EL (cell line): ENCODE measurements around the gene CDC42BPA.
A peak's percentile ranks its signal among the peaks of the same experiment; 100 is the strongest.
"Not testable (repeated sequence)": the region's sequence is repeated elsewhere in the genome, so short reads cannot be mapped to it uniquely, and the experiment has no call there.

Experiments
- DNase-seq: peaks from one replicate; pipeline ENCODE4 v3.0.0-alpha.2; 2016

The CDC42BPA gene

DNA sequence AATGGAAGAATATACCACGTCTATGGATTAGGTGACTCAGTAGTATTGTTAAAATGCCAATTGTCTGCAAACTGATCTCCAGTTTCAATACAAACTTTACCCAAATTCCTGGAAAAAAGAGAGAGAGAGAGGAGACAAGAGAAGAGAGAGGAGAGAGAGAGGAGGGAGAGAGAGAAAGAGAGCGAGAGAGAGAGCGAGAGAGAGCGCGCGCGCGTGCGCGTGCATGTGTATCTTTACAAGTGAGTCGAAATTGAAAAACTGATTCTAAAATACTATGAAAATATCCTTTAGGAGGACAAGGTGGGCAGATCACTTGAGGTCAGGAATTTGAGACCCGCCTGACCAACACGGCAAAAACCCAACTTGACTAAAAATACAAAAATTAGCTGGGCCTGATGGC, 65.2 kb downstream of the CDC42BPA start:
- no peak for DNase-seq

DNA sequence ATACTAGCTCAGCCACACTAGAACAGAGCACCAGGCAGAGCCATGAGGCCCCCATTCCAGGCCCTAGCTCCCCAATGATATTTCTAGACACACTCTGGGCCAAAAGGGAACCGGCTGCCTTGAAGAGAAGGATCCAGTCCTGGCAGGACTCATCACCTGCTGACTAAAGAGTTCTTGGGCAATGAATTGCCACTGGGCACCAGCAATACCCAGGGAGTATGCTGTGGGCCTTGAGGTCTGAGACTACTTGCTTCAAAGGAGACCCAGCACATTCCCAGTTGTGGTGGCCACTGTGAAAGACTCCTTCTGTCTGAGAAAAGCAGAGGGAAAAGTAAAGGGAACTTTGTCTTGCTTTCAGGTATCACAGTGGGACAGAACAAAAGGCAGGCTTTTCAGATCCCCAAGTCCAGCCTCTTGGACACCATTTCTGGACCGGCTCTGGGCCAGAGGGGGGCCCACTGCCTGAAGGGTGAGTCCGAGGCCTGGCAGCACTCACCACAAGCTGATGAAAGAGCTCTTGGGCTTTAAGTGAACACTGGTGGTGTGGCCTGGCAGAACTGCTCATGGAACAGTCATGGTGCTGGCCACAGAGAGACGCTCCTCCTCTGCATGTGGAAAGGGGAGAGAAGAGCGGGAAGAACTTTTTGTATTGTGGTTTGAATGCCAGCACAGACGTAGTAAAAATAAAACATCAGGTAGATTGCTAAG, 72.5 kb downstream of the CDC42BPA start:
- no peak for DNase-seq

DNA sequence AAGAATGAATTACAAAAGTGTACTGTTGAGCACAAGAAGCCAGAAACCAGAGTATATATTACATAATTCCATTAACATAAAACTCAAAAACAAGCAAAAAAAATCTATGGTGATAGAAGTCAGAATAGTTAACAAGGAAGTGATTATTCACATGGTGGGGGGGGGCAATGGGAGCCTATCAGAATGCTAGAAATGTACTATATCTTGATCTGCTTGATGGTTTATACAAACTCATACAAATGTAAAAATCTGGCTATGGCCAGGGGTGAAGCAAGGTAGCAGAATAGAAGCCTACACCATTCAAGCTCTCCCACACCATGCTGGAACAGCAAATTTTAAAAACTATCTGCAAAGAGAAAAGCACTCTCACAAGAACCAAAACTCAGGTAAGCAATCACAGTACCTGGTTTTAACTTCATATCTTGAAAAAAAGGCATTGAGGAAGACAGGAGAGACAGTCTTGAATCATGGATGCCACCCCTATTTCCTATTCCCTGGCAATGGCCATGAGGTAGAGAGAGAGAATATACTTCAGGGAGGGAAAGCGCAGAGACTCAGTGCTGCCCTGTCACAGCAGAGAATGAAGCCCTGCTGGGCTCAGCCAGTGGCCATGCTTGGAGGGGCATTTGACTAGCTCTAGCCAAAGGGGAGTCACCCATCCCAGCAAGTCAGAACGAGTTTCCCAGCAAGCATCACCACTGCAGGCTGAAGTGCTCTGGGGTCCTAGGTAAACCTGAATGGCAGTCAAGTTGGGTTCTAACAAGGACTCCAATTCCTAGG, 73.8 kb downstream of the CDC42BPA start:
- no peak for DNase-seq

DNA sequence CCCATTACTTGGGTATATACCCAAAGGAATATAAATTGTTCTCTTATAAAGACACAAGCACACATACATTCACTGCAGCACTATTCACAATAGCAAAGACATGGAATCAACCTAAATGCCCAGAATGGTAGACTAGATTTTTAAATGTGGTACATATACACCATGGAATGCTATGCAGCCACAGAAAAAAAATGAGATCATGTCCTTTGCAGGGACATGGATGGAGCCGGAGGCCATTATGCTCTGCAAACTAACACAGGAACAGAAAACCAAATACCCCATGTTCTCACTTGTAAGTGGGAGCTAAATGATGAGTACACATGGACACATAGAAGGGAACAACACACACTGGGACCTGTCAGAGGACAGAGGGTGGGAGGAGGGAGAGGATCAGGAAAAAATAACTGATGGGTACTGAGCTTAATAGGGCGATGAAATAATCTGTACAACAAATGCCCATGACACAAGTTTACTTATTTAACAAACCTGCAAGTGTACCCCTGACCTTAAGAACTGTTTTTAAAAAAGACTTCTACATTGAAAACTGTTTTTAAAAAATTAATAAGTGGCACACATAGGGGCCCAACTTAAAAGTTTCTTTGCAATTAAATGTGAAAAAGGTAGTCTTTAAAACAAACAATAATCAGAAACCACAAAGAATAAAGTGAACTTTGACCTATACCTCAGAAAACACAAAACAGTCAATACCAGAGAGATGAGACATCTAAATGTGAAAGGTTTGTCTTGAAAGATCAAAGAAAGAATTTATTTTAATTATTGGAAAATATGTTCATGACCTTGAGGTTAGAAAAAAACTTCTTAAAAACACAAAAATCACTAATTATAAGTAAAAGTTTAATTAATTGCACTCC, 75.2 kb downstream of the CDC42BPA start:
- peak; percentile 20 for DNase-seq

DNA sequence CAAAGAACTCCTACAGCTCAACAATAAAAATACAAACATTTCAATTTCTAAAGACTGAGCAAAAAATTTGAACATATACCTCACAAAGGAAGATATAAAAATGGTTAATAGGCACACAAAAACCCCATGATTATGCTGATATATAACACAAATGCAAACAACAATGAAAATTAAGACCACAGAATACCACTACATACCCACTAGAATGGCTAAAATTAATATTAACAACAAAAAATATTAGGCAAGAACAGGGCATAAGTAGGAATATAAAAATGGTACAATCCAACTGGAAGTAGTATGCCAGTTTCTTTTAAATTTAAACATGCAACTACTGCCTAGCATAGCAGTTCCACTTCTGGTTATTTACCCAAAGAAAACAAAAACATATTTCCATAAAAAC, 77.3 kb downstream of the CDC42BPA start:
- no peak for DNase-seq

DNA sequence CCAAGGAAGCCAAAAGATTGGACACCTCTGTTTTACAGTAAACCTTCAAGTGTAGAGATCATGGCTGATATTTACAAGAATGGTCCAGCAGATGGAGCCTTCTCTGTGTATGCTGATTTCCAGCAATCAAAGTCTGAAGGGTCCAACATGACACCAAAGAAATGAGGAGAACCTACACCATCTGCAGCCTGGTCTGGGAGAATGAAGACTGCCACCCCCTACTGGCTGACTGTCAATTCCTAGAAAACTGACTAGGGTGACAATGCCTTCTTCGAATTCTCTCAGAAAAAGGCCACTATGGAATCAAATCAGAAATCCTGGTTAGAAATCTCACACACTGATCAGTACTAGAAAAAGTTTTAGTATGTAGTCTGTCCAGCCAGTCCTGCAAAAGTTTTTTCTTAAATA, 83.3 kb downstream of the CDC42BPA start:
- peak; percentile 74 for DNase-seq

DNA sequence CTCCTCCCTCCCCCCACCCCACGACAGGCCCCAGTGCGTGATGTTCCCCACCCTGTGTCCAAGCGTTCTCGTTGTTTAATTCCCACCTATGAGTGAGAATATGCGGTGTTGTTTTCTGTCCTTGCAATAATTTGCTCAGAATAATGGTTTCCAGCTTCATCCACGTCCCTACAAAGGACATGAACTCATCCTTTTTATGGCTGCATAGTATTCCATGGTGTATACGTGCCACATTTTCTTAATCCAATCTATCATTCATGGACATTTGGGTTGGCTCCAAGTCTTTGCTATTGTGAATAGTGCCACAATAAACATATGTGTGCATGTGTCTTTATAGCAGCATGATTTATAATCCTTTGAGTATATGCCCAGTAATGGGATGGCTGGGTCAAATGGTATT, 87.2 kb downstream of the CDC42BPA start:
- DNase-seq, result not testable (repeated sequence)

DNA sequence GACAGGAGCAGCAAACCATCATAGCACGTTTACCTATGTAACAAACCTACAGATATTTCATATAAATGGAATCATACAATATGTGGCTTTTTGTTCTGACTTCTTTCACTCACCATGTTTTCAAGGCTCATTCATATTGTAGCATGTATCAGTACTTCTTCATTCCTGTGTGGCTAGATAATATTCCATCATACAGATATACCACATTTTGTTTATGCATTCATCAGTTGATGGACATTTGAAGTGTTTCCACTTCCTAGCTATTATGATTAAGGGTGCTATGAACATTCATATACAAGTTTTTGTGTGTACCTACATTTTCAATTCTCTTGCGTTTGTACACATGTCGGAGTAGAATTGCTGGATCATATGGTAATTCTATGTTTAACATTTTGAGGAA, 90.1 kb downstream of the CDC42BPA start:
- no peak for DNase-seq

DNA sequence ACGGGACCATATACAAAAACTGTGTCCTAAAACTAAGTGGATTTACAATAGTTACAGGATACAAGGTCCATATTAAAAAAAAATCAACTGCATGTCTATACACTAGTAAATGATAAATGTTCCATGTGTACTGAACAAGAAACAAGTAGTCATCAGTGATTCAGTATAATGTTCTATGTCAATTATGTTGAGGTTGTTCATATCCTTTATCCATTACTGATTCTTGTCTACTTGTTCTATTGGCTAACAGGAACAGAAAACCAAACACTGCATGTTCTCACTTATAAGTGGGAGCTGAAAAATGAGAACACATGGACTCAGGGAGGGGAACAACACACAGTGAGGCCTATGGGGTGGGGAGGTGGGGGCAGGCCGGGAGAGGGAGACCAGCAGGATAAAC, 90.5 kb downstream of the CDC42BPA start:
- no peak for DNase-seq

DNA sequence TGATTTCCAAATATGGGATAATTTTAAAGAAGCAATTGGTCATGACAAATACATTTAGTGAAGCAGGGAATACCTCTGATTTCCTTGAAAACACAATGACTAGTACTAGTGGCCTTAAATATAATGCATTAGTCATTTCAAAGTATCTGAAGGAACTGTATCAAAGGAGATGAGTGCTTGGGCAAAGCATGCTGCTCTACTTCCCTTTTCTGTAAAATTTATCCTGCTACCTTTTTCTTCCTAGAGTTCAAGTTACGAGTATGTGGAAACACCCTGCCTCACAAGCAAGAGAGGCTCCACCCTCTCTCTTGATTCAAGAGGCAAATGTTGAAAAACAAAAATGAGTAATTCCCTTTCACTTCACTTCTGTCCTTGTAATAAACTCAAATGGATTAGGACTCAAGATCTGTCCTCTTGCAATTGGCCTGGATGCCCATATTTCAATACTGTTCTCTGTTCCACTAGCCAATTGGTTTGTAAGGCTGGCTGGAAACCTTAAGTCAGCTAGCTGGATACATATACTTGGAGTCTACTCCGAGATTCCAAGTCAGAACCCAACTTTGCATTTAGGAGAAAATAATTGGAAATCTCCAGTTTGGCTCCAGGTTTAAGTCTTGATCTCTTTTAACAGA, 92.5 kb downstream of the CDC42BPA start:
- peak; percentile 80 for DNase-seq

DNA sequence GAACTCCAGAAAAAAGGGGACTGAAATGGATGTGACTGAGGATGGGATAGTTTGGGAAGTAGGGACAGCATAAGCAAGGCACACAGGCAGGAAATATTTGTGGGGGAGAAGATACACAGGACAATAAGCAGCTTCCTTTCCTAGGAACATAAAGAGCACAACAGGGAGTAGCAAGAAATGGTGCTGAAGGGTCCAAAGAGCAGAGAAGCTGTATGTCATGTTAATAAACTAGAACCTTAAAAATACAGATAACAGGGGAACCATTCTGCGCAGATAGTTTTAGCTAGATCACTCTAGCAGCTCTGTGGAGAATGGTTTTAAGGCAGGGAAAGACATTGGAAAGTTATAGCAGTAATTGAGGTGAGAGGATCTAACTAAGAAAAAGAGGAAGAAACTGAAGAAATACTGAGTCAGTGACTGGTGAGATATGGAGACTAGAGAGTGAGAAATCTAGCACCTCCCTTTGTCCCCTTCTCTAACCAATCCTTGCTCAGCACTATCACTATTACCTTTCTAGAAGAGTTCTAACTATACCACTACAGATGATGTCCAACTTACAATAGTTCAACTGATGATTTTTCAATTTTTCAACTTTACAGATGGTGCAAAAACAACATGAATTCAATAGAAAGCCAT, 95.0 kb downstream of the CDC42BPA start:
- DNase-seq, result no peak

DNA sequence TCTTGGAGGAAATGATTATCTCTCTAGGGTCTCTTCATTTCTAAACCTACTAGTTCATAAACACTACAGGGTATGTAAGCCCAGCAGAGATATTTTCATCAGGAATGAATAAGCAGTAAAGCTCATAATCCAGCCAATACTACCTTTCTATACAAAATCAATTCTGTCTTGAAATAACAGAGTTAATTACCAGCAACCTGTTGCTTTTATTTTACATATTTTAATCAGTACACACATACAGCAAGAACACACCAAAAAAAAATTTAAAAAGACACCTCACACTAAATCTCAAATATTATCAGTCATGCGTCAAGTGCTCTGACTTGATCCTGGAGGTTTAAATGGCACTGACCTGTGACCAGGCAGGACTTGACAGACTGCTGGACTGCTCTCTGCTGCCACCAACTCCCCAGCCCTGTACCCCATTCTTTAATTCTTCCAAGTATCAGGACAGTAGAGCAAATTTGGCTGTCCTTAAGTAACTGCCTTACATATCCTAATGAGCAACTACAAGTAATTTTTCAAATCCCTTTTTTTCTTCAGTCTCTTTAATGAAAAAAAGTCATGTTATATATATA, 98.5 kb downstream of the CDC42BPA start:
- DNase-seq, result no peak

DNA sequence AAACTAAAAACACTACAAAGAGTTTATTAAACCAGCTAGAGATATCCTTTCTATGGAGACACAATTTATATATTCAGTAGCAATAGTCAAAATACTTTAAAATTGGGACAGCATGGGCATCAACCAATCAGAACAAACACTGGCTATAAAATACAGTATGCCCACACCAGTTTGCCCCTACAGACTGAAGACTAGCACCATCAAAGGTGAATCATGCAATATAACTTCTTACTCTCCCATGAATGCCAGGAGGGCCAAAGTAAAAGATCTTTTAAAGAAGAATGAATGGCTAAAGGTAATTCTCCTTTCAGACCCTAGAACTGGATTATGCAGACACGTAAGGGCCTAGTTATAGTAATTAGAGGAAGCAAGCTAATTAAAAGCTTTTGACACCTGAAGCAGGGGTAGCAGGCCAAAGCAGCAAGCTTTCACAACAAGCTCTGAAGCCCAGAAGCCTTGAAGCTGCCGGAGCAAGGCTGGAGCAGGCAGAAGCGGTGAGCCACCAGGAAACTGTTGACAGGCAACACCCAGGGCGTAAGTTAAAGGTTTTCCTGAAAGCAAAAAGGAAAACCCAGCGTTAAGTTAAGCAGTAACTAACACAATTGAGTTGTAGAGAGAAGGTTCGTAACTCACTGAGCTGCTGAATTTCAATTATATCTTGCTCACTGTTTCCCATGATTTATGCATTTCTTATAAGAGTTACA, 99.3 kb downstream of the CDC42BPA start:
- DNase-seq, result no peak

DNA sequence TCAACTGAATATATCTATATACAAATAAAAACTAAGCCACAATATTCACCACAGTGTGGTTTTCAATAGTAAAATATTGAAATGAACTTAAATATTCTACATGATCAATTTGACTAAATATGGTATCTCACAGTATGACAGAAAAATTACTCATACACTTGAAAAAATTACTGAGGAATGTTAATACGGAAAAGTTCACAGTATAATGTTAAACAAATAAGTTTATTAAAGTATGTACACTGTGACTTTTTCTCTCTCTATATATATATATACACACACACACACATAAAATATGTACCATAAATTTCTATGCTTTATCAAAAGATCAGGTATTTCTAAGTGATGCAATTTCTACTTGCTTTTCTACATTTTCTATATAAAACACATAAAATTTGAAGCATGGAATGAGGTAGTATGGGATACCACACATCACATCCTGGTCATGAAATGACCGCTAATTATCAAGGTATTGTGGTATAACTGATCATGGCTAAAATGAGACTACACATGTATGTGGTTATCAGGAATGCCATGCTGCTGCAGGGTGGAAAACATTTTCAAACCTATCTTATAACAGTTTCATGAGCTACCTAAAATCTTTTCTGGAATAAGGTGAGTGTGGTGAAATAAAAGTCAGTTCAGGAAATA, 102.3 kb downstream of the CDC42BPA start:
- DNase-seq, result no peak

DNA sequence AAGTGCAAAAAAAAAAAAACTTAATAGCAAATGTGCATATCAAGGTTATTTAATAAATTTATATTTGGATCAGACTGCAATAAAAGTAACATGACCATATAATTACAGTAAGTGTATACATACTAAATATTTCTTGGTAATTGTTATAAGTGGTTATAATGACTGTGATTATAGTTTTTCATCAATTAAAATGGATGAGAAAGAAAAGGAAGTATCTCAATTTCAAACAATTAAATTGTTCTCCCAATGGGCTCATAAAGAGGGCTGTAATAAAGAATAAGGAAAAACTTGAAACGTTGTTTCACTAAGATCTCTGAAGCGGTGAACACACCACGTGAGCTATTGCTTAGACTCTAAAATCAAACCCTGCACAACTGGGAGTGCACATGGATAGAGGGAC, 104.1 kb downstream of the CDC42BPA start:
- no peak for DNase-seq

DNA sequence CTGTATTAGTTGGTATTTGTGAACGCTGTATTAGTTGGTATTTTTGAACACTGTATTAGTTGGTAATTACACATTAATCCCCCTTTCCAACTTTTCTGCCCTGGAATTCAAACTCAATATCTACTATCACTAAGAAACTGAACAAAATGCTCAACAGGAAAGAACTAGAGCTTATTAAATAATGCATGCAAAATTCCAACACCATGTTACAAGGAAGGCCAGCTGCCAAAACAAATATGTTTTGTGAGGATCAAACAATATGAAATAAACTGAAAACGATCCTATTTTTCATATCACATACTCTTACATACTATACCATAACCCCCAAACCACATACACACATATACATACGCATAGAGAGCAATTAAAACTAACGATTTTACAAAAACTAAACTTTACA, 104.9 kb downstream of the CDC42BPA start:
- DNase-seq, result no peak

DNA sequence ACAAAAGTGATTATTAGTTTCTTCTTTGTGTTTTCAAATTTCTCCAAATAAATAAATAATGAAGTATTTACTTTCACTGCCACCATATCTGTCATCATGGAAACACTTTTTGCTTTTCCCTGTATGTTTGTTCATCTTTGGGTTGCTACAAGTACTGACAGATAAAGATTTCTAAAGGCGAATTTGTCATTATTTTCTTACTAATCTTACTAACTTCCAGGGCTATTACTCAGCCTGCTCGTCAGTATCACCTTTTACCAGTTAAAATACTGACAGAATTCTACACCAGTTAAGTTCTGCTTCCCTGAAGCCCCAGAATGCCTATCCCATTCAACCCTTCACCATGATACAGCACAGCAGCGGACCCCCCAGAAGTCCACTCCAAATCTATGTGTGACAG, 106.1 kb downstream of the CDC42BPA start:
- DNase-seq, result no peak

DNA sequence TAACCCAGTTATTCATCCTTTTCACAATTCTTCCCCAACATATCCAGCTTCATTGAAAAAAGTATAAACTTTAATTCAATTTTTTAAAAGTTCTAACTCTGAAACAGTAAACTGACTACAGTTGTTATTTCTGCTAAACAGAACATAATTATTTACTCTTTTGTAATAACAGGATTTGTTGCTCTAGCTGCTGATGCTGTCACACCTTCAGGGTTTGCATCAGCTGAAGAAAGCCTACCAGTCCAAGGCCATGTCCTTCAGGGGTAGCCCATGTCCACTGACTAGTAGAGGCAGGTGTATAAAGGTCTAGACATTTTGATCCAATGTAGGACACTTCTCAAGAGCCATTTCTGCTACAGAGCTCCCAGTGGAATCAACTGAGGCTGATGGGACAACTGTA, 107.7 kb downstream of the CDC42BPA start:
- DNase-seq, result no peak

DNA sequence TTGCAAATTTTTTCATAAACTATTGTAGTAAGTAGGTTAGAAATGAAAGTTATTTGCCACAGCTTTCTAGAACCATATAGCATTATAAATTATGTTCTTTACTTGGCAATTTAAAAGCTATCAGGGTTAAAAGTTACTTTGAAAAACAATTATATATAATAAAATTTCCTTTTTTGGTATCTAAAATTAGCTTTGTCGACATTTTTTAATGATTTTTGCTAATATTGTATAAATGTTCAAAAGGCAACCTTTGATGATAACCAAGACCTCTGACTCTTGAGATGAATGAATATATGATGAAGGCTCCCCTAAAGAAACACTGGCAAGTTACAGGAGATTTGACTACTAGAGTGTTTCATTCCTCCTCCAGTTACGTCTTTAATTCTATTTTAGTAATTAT, 121.2 kb downstream of the CDC42BPA start:
- DNase-seq, result no peak

DNA sequence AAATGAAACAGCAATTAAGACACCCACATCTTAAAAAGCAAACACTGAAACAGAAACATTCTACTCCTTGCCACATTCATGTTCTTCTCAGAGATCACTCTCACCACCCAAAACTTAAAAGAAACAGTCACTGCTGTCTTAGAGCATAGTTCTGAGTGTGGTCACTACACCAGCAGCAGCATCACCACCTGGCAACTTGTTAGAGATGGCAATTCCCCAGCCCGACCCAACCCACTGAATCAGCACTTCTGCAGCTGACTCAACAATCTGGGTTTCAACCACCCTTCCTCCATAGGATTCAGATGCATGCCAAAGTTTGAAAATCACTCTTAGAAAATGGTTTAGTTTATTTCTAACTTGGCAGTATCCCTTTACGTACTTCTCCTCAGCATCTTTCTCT, 126.1 kb downstream of the CDC42BPA start:
- DNase-seq, result peak; percentile 92

DNA sequence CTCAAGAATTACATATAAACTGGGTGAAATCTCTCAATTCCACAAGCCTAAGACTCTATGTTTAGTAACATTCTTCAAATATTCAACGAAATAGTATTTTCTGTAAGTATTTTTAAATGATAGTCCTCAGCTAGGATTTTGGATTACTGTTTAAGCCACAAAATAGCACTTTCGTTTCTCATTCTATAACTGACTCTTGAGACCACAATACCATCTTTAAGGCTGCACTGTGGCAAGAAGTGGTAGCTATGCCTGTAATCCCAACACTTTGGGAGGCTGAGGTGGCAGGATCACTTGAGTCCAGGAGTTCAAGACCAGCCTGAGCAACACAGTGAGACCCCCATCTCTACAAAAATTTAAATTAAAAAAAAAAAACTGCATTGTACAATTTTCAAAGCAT, 126.7 kb downstream of the CDC42BPA start:
- DNase-seq, result no peak
